HCEC 1CT (cell line): ENCODE measurements around the gene CACNG8.
"Not testable (repeated sequence)": the region's sequence is repeated elsewhere in the genome, so short reads cannot be mapped to it uniquely, and the experiment has no call there.

Experiments used
- DNase-seq: peaks from one replicate; pipeline ENCODE4 v3.0.0-alpha.2; 2017

CACNG8 gene

GRCh38 chr19:53994811-53995210 is 32.1 kb downstream of the CACNG8 start:
- DNase-seq, result peak; percentile 4

- DNase-seq, result no peak
These were observed 35.5 kb downstream of the CACNG8 start for GRCh38 chr19:53998223-53998622.

GRCh38 chr19:53999694-54000093 is 37.0 kb downstream of the CACNG8 start:
- no peak for DNase-seq

- no peak for DNase-seq
These were observed 38.8 kb downstream of the CACNG8 start for GRCh38 chr19:54001496-54001895.

- DNase-seq, result no peak
These were observed 40.0 kb downstream of the CACNG8 start for GRCh38 chr19:54002495-54003315.

GRCh38 chr19:54009440-54009839 is 46.7 kb downstream of the CACNG8 start:
- no peak for DNase-seq

GRCh38 chr19:54010474-54010873 is 47.7 kb downstream of the CACNG8 start:
- no peak for DNase-seq

GRCh38 chr19:54011507-54012211 is 48.9 kb downstream of the CACNG8 start:
- DNase-seq, result no peak

GRCh38 chr19:54013866-54014265 is 51.1 kb downstream of the CACNG8 start:
- no peak for DNase-seq

GRCh38 chr19:54014920-54015560 is 52.3 kb downstream of the CACNG8 start:
- no peak for DNase-seq

GRCh38 chr19:54017261-54017660 is 54.5 kb downstream of the CACNG8 start:
- peak; percentile 41 for DNase-seq

GRCh38 chr19:54021363-54021762 is 58.6 kb downstream of the CACNG8 start:
- DNase-seq, result no peak

- no peak for DNase-seq
These were observed 59.2 kb downstream of the CACNG8 start for GRCh38 chr19:54021932-54022331.

GRCh38 chr19:54023191-54023590 is 60.5 kb downstream of the CACNG8 start:
- DNase-seq, result no peak

- no peak for DNase-seq
These were observed 61.9 kb downstream of the CACNG8 start for GRCh38 chr19:54024660-54025059.

GRCh38 chr19:54026656-54027055 is 63.9 kb downstream of the CACNG8 start:
- no peak for DNase-seq

GRCh38 chr19:54029301-54029700 is 66.6 kb downstream of the CACNG8 start:
- DNase-seq, result no peak

GRCh38 chr19:54029930-54030490 is 67.3 kb downstream of the CACNG8 start:
- peak; percentile 41 for DNase-seq

- DNase-seq, result no peak
These were observed 68.3 kb downstream of the CACNG8 start for GRCh38 chr19:54030895-54031586.

GRCh38 chr19:54035215-54036178 is 72.8 kb downstream of the CACNG8 start:
- peak; percentile 89 for DNase-seq

- not testable (repeated sequence) for DNase-seq
These were observed 73.8 kb downstream of the CACNG8 start for GRCh38 chr19:54036542-54036941.
